ENCODE results near the gene ITIH1.

ITIH1 gene

GRCh38 chr3:52809149-52809548 is 31.8 kb downstream of the ITIH1 start:
- Histone ChIP-seq H3K4me1 (ENCODE audit: control insufficient read depth in 1 of 2, insufficient read depth in 2 of 2, low read length in 2 of 2) (no peaks in the 10 kb centered on the region), H3K9me3 (ENCODE audit: control insufficient read depth in 1 of 2, low read length in 2 of 2) (no peaks in the 10 kb centered on the region), H3K27me3 (ENCODE audit: low read depth, low read length) (no peaks in the 10 kb centered on the region), H3K36me3 (ENCODE audit: control insufficient read depth in 1 of 2, insufficient read depth in 2 of 2, low read length in 2 of 2) (no peaks in the 10 kb centered on the region), H3K4me3 (ENCODE audit: low read depth in 1 of 2, low read length in 2 of 2) (no peak overlapping the region), H3K27ac (ENCODE audit: low read length) (no peak overlapping the region)

- no peak overlapping the region for H3K27ac ChIP-seq (ENCODE audit: low read length)
- no peak overlapping the region for H3K4me3 ChIP-seq (ENCODE audit: low read depth in 1 of 2, low read length in 2 of 2)
- no peaks in the 10 kb centered on the region for H3K9me3 ChIP-seq (ENCODE audit: control insufficient read depth in 1 of 2, low read length in 2 of 2)
- no peaks in the 10 kb centered on the region for H3K4me1 ChIP-seq (ENCODE audit: control insufficient read depth in 1 of 2, insufficient read depth in 2 of 2, low read length in 2 of 2)
- no peaks in the 10 kb centered on the region for H3K36me3 ChIP-seq (ENCODE audit: control insufficient read depth in 1 of 2, insufficient read depth in 2 of 2, low read length in 2 of 2)
- no peaks in the 10 kb centered on the region for H3K27me3 ChIP-seq (ENCODE audit: low read depth, low read length)
Measured at GRCh38 chr3:52809662-52810377, 32.4 kb downstream of the ITIH1 start.

GRCh38 chr3:52810923-52811322 is 33.5 kb downstream of the ITIH1 start:
- no peaks in the 10 kb centered on the region for H3K27me3 ChIP-seq (ENCODE audit: low read depth, low read length)
- no peaks in the 10 kb centered on the region for H3K9me3 ChIP-seq (ENCODE audit: control insufficient read depth in 1 of 2, low read length in 2 of 2)
- H3K4me3 ChIP-seq (ENCODE audit: low read depth in 1 of 2, low read length in 2 of 2), result no peak overlapping the region
- no peaks in the 10 kb centered on the region for H3K4me1 ChIP-seq (ENCODE audit: control insufficient read depth in 1 of 2, insufficient read depth in 2 of 2, low read length in 2 of 2)
- H3K27ac ChIP-seq (ENCODE audit: low read length), result no peak overlapping the region
- H3K36me3 ChIP-seq (ENCODE audit: control insufficient read depth in 1 of 2, insufficient read depth in 2 of 2, low read length in 2 of 2), result no peaks in the 10 kb centered on the region

GRCh38 chr3:52811452-52812011 is 34.1 kb downstream of the ITIH1 start:
- H3K27ac ChIP-seq (ENCODE audit: low read length), result no peak overlapping the region
- no peaks in the 10 kb centered on the region for H3K36me3 ChIP-seq (ENCODE audit: control insufficient read depth in 1 of 2, insufficient read depth in 2 of 2, low read length in 2 of 2)
- no peaks in the 10 kb centered on the region for H3K9me3 ChIP-seq (ENCODE audit: control insufficient read depth in 1 of 2, low read length in 2 of 2)
- H3K4me3 ChIP-seq (ENCODE audit: low read depth in 1 of 2, low read length in 2 of 2), result no peak overlapping the region
- no peaks in the 10 kb centered on the region for H3K4me1 ChIP-seq (ENCODE audit: control insufficient read depth in 1 of 2, insufficient read depth in 2 of 2, low read length in 2 of 2)
- no peaks in the 10 kb centered on the region for H3K27me3 ChIP-seq (ENCODE audit: low read depth, low read length)

- no peaks in the 10 kb centered on the region for H3K27me3 ChIP-seq (ENCODE audit: low read depth, low read length)
- H3K9me3 ChIP-seq (ENCODE audit: control insufficient read depth in 1 of 2, low read length in 2 of 2), result no peaks in the 10 kb centered on the region
- H3K36me3 ChIP-seq (ENCODE audit: control insufficient read depth in 1 of 2, insufficient read depth in 2 of 2, low read length in 2 of 2), result no peaks in the 10 kb centered on the region
- H3K27ac ChIP-seq (ENCODE audit: low read length), result no peak overlapping the region
- no peak overlapping the region for H3K4me3 ChIP-seq (ENCODE audit: low read depth in 1 of 2, low read length in 2 of 2)
- no peaks in the 10 kb centered on the region for H3K4me1 ChIP-seq (ENCODE audit: control insufficient read depth in 1 of 2, insufficient read depth in 2 of 2, low read length in 2 of 2)
Measured at GRCh38 chr3:52813810-52814209, 36.4 kb downstream of the ITIH1 start.

GRCh38 chr3:52816199-52816598 is 38.8 kb downstream of the ITIH1 start:
- Histone ChIP-seq H3K4me1 (ENCODE audit: control insufficient read depth in 1 of 2, insufficient read depth in 2 of 2, low read length in 2 of 2) (no peaks in the 10 kb centered on the region), H3K9me3 (ENCODE audit: control insufficient read depth in 1 of 2, low read length in 2 of 2) (no peaks in the 10 kb centered on the region), H3K27ac (ENCODE audit: low read length) (no peak overlapping the region), H3K27me3 (ENCODE audit: low read depth, low read length) (no peaks in the 10 kb centered on the region), H3K36me3 (ENCODE audit: control insufficient read depth in 1 of 2, insufficient read depth in 2 of 2, low read length in 2 of 2) (no peaks in the 10 kb centered on the region), H3K4me3 (ENCODE audit: low read depth in 1 of 2, low read length in 2 of 2) (no peak overlapping the region)

- Histone ChIP-seq H3K9me3 (ENCODE audit: control insufficient read depth in 1 of 2, low read length in 2 of 2) (no peaks in the 10 kb centered on the region), H3K4me1 (ENCODE audit: control insufficient read depth in 1 of 2, insufficient read depth in 2 of 2, low read length in 2 of 2) (no peaks in the 10 kb centered on the region), H3K27me3 (ENCODE audit: low read depth, low read length) (no peaks in the 10 kb centered on the region), H3K36me3 (ENCODE audit: control insufficient read depth in 1 of 2, insufficient read depth in 2 of 2, low read length in 2 of 2) (no peaks in the 10 kb centered on the region), H3K27ac (ENCODE audit: low read length) (no peak overlapping the region), H3K4me3 (ENCODE audit: low read depth in 1 of 2, low read length in 2 of 2) (no peak overlapping the region)
Measured at GRCh38 chr3:52816654-52817053, 39.3 kb downstream of the ITIH1 start.

GRCh38 chr3:52817221-52817620 is 39.8 kb downstream of the ITIH1 start:
- H3K27ac ChIP-seq (ENCODE audit: low read length), result no peak overlapping the region
- H3K27me3 ChIP-seq (ENCODE audit: low read depth, low read length), result no peaks in the 10 kb centered on the region
- no peaks in the 10 kb centered on the region for H3K9me3 ChIP-seq (ENCODE audit: control insufficient read depth in 1 of 2, low read length in 2 of 2)
- no peaks in the 10 kb centered on the region for H3K36me3 ChIP-seq (ENCODE audit: control insufficient read depth in 1 of 2, insufficient read depth in 2 of 2, low read length in 2 of 2)
- H3K4me3 ChIP-seq (ENCODE audit: low read depth in 1 of 2, low read length in 2 of 2), result no peak overlapping the region
- no peaks in the 10 kb centered on the region for H3K4me1 ChIP-seq (ENCODE audit: control insufficient read depth in 1 of 2, insufficient read depth in 2 of 2, low read length in 2 of 2)

- Histone ChIP-seq H3K4me1 (ENCODE audit: control insufficient read depth in 1 of 2, insufficient read depth in 2 of 2, low read length in 2 of 2) (no peaks in the 10 kb centered on the region), H3K27me3 (ENCODE audit: low read depth, low read length) (no peaks in the 10 kb centered on the region), H3K27ac (ENCODE audit: low read length) (no peak overlapping the region), H3K36me3 (ENCODE audit: control insufficient read depth in 1 of 2, insufficient read depth in 2 of 2, low read length in 2 of 2) (peaks cover 0 to 2% of the 10 kb centered on the region in 2 donors), H3K4me3 (ENCODE audit: low read depth in 1 of 2, low read length in 2 of 2) (no peak overlapping the region), H3K9me3 (ENCODE audit: control insufficient read depth in 1 of 2, low read length in 2 of 2) (no peaks in the 10 kb centered on the region)
Measured at GRCh38 chr3:52817860-52818259, 40.5 kb downstream of the ITIH1 start.

- Histone ChIP-seq H3K27ac (ENCODE audit: low read length) (no peak overlapping the region), H3K27me3 (ENCODE audit: low read depth, low read length) (no peaks in the 10 kb centered on the region), H3K9me3 (ENCODE audit: control insufficient read depth in 1 of 2, low read length in 2 of 2) (no peaks in the 10 kb centered on the region), H3K4me1 (ENCODE audit: control insufficient read depth in 1 of 2, insufficient read depth in 2 of 2, low read length in 2 of 2) (no peaks in the 10 kb centered on the region), H3K36me3 (ENCODE audit: control insufficient read depth in 1 of 2, insufficient read depth in 2 of 2, low read length in 2 of 2) (peaks cover 0 to 15% of the 10 kb centered on the region in 2 donors), H3K4me3 (ENCODE audit: low read depth in 1 of 2, low read length in 2 of 2) (no peak overlapping the region)
Measured at GRCh38 chr3:52819936-52820335, 42.5 kb downstream of the ITIH1 start.

- Histone ChIP-seq H3K27ac (ENCODE audit: low read length) (no peak overlapping the region), H3K27me3 (ENCODE audit: low read depth, low read length) (no peaks in the 10 kb centered on the region), H3K9me3 (ENCODE audit: control insufficient read depth in 1 of 2, low read length in 2 of 2) (no peaks in the 10 kb centered on the region), H3K4me1 (ENCODE audit: control insufficient read depth in 1 of 2, insufficient read depth in 2 of 2, low read length in 2 of 2) (no peaks in the 10 kb centered on the region), H3K4me3 (ENCODE audit: low read depth in 1 of 2, low read length in 2 of 2) (no peak overlapping the region), H3K36me3 (ENCODE audit: control insufficient read depth in 1 of 2, insufficient read depth in 2 of 2, low read length in 2 of 2) (peaks cover 0 to 15% of the 10 kb centered on the region in 2 donors)
Measured at GRCh38 chr3:52820736-52821135, 43.3 kb downstream of the ITIH1 start.

GRCh38 chr3:52822363-52822762 is 45.0 kb downstream of the ITIH1 start:
- no peak overlapping the region for H3K4me3 ChIP-seq (ENCODE audit: low read depth in 1 of 2, low read length in 2 of 2)
- H3K36me3 ChIP-seq (ENCODE audit: control insufficient read depth in 1 of 2, insufficient read depth in 2 of 2, low read length in 2 of 2), result peaks cover 0 to 15% of the 10 kb centered on the region in 2 donors
- H3K4me1 ChIP-seq (ENCODE audit: control insufficient read depth in 1 of 2, insufficient read depth in 2 of 2, low read length in 2 of 2), result no peaks in the 10 kb centered on the region
- no peaks in the 10 kb centered on the region for H3K9me3 ChIP-seq (ENCODE audit: control insufficient read depth in 1 of 2, low read length in 2 of 2)
- no peak overlapping the region for H3K27ac ChIP-seq (ENCODE audit: low read length)
- no peaks in the 10 kb centered on the region for H3K27me3 ChIP-seq (ENCODE audit: low read depth, low read length)

All from muscle layer of duodenum (tissue), 2 donors.